ENCODE measurements around the gene IQGAP2.

The IQGAP2 gene

DNA sequence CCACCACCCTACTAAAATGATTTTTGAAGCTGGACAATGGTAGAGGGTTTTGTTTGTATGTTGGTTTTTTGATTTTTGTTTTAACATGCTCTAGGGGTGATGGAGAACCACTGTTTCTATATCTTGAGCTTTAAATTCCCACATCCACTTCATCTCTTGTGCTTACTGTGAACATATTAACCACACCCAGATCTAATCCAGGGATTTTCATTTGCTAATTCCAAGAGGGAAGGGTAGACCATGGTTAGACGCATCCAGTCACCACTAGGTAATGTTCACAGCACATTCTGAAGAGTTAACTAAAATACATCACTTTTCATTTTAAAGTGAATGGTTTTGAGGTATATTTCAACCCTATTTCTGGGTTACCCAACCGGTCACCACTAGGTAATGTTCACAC, 36.5 kb upstream of the IQGAP2 start:
- TF ChIP-seq, protein P1, sequence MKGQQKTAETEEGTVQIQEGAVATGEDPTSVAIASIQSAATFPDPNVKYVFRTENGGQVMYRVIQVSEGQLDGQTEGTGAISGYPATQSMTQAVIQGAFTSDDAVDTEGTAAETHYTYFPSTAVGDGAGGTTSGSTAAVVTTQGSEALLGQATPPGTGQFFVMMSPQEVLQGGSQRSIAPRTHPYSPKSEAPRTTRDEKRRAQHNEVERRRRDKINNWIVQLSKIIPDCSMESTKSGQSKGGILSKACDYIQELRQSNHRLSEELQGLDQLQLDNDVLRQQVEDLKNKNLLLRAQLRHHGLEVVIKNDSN (IDR thresholded peaks at IDR 0.05) = no peak
- TF ChIP-seq REST (IDR thresholded peaks at IDR 0.05; ENCODE audit: low read depth) (no peak), FOXM1 (IDR thresholded peaks at IDR 0.05; ENCODE audit: borderline replicate concordance, low read depth) (no peak), RAD21 (IDR thresholded peaks at IDR 0.05; ENCODE audit: low read depth) (no peak), CREB1 (IDR thresholded peaks at IDR 0.05; ENCODE audit: low read depth) (no peak), TCF12 (IDR thresholded peaks at IDR 0.05; ENCODE audit: low read depth) (no peak), NFIC (IDR thresholded peaks at IDR 0.05) (no peak), EGR1 (IDR thresholded peaks at IDR 0.05) (no peak), CEBPB (IDR thresholded peaks at IDR 0.05) (no peak)

DNA sequence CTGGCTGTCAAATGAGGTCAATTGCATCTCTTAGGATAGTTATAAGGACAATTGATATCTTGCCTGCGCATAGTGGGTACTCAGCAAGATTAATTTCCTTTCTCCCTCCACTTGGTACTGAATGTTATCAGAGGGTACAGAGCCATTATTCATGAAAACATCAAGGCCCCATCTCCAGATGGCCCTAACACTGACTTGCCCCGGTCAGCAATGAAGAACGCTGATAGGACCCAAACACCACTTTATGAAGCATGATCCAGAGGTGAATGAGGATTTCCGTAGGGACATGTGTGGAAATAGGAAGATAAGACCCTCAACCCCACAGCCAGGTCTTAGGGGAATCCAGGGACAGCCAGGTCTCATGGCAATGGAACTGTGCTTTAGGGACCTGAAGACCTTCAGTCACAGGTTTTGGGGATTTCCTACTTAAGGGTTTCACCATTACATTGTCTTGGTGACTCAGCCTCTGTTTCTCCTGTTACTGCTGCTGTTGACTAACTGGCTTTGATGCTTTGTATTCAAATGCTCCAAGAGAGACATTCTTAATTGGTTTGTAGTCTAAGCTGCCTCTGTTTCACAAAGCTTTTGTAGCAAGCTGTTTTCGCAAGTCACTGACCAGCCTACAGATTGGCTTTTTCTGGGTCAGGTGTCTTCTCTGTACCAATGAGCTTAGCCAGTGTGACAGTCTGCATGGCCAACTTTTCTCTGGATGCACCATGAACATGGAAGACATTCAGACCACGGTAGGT, 35.3 kb upstream of the IQGAP2 start:
- TF ChIP-seq CEBPB (IDR thresholded peaks at IDR 0.05) (no peak), CREB1 (IDR thresholded peaks at IDR 0.05; ENCODE audit: low read depth) (no peak)

DNA sequence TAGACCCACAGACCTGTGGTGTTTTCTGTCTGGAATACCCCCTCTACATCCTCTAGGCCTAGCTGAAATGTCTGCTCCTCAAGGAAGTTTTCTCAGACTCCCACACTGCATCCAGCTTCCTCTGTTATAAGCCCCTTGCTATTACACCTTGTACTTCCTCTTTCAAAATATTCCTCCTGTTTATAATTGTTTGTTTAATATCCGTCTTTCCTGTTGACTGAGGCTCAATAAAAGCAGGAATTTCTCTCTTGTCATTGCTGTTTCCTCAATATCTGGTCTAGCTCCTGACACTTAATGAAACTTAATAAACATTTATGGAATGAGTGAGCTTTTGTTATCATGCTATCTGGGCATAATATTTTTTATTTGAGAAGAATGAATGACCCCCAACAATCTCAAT, 34.1 kb upstream of the IQGAP2 start:
- TF ChIP-seq RAD21 (IDR thresholded peaks at IDR 0.05; ENCODE audit: low read depth) = no peak
- TF ChIP-seq, protein P2, sequence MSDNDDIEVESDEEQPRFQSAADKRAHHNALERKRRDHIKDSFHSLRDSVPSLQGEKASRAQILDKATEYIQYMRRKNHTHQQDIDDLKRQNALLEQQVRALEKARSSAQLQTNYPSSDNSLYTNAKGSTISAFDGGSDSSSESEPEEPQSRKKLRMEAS (IDR thresholded peaks at IDR 0.05) = no peak
- TF ChIP-seq, protein P1 (IDR thresholded peaks at IDR 0.05) = no peak
- no peak for TF ChIP-seq CREB1 (IDR thresholded peaks at IDR 0.05; ENCODE audit: low read depth)
- TF ChIP-seq YY1 (IDR thresholded peaks at IDR 0.05; ENCODE audit: low read depth) = no peak
- no peak for TF ChIP-seq NFIC (IDR thresholded peaks at IDR 0.05)

GRCh38 chr5:76371960-76372322, 31.1 kb upstream of the IQGAP2 start:
- no peak for TF ChIP-seq CEBPB (IDR thresholded peaks at IDR 0.05)
- no peak for TF ChIP-seq RAD21 (IDR thresholded peaks at IDR 0.05; ENCODE audit: low read depth)
- TF ChIP-seq, protein P2 (IDR thresholded peaks at IDR 0.05) = no peak
- TF ChIP-seq FOXM1 (IDR thresholded peaks at IDR 0.05; ENCODE audit: borderline replicate concordance, low read depth) = no peak
- no peak for TF ChIP-seq EGR1 (IDR thresholded peaks at IDR 0.05)
- no peak for TF ChIP-seq TAF1 (IDR thresholded peaks at IDR 0.05; ENCODE audit: low read depth)
- no peak for TF ChIP-seq CREB1 (IDR thresholded peaks at IDR 0.05; ENCODE audit: low read depth)
- no peak for TF ChIP-seq YY1 (IDR thresholded peaks at IDR 0.05; ENCODE audit: low read depth)
- no peak for TF ChIP-seq REST (IDR thresholded peaks at IDR 0.05; ENCODE audit: low read depth)

GRCh38 chr5:76372323-76373054, 30.6 kb upstream of the IQGAP2 start:
- TF ChIP-seq, protein P2 (IDR thresholded peaks at IDR 0.05) = no peak
- TF ChIP-seq TEAD4 (IDR thresholded peaks at IDR 0.05) (no peak), CEBPB (IDR thresholded peaks at IDR 0.05) (no peak), FOXM1 (IDR thresholded peaks at IDR 0.05; ENCODE audit: borderline replicate concordance, low read depth) (no peak), ZBTB7A (IDR thresholded peaks at IDR 0.05; ENCODE audit: low read depth) (no peak), TAF1 (IDR thresholded peaks at IDR 0.05; ENCODE audit: low read depth) (no peak), EGR1 (IDR thresholded peaks at IDR 0.05) (no peak), RAD21 (IDR thresholded peaks at IDR 0.05; ENCODE audit: low read depth) (no peak), EP300 (IDR thresholded peaks at IDR 0.05; ENCODE audit: borderline replicate concordance) (no peak), CREB1 (IDR thresholded peaks at IDR 0.05; ENCODE audit: low read depth) (no peak), YY1 (IDR thresholded peaks at IDR 0.05; ENCODE audit: low read depth) (no peak), REST (IDR thresholded peaks at IDR 0.05; ENCODE audit: low read depth) (no peak), TCF12 (IDR thresholded peaks at IDR 0.05; ENCODE audit: low read depth) (no peak), NFIC (IDR thresholded peaks at IDR 0.05) (no peak)
- TF ChIP-seq, protein P1 (IDR thresholded peaks at IDR 0.05) = no peak
